K562 (cell line): ENCODE data around the gene GRWD1. TPM values are rescaled to one million over a fixed set of nuclear protein-coding genes. Genes with fewer than 3 reads are reported as not detected.

ENCODE experiments used
- ATAC-seq: fragments of 200-7000 bp; cut with Tn5 transposase; 3 replicates; pipeline ENCODE4 v1.9.1; 2020; ENCODE audit warnings: moderate library complexity
- BruUV-seq: library from RNA; stranded (reverse); fragments of 400-500 nt; replicated peaks from 2 replicates; lab custom pipeline; 2021; lab: Mats Ljungman, UMichigan
- CTCF ChIA-PET: fragments of 300-600 bp; formaldehyde crosslinking; extraction: SDS; loops from one replicate; lab custom pipeline; 2021; ENCODE audit warnings: low intra/inter-chr PET ratio; lab: Yijun Ruan, JAX
- POLR2A ChIA-PET: fragments of 300-600, 350-650 bp; sonication (Branson Sonifier 250); formaldehyde crosslinking; extraction: SDS; loops from one replicate; lab custom pipeline; 2021; ENCODE audit warnings: antibody characterized with exemption, inconsistent platforms; lab: Yijun Ruan, JAX
- DNase-seq, 4 experiments: peaks; one replicate each; pipeline versions ENCODE4 v3.0.0 to v3.0.0-alpha.2; 2011 to 2018; ENCODE audit warnings: low spot score in 3 of 4, mixed read lengths in 3 of 4; ENCODE audit errors: extremely low read depth in 1 of 4
- FAIRE-seq: peaks from 2 replicates; lab custom pipeline; 2011; peaks lifted over from hg19 to GRCh38; lab: Jason Lieb, UNC
- H2AFZ ChIP-seq: 2 replicates; pipeline ENCODE4 v1.6.0; 2011; ENCODE audit warnings: low read depth, low read length, control low read depth, inconsistent platforms
- H3K27ac ChIP-seq: fragments of 200-600 bp; 3 replicates; pipeline ENCODE4 v1.8.0; 2011; ENCODE audit warnings: low read depth, mild to moderate bottlenecking, control low read depth, inconsistent platforms, low read length, moderate library complexity, mixed read lengths; ENCODE audit errors: extremely low read depth
- H3K27me3 ChIP-seq, 2 experiments: fragments of 300-600 bp in 1 of 2; 2 replicates in 1 of 2; 3 replicates in 1 of 2; pipeline versions ENCODE4 v1.6.0 to v1.8.0; 2011; ENCODE audit warnings: inconsistent platforms in 2 of 2, low read length in 2 of 2, mild to moderate bottlenecking in 1 of 2, mixed read lengths in 1 of 2, moderate library complexity in 1 of 2; ENCODE audit not compliant: control insufficient read depth in 2 of 2, insufficient read depth in 2 of 2
- H3K36me3 ChIP-seq: fragments of 300-600 bp; 3 replicates; pipeline ENCODE4 v1.8.0; 2011; ENCODE audit warnings: mild to moderate bottlenecking, low read length, inconsistent platforms; ENCODE audit not compliant: control insufficient read depth, insufficient read depth
- H3K4me1 ChIP-seq, 2 experiments: fragments of 200-600 bp in 1 of 2; replicated peaks in 1 of 2; 2 replicates in 1 of 2; 3 replicates in 1 of 2; pipeline versions ENCODE4 v1.5.1 to v1.8.0; 2011; ENCODE audit warnings: inconsistent platforms in 2 of 2, low read length in 2 of 2, mild to moderate bottlenecking in 1 of 2, mixed read lengths in 1 of 2, moderate library complexity in 1 of 2; ENCODE audit not compliant: control insufficient read depth in 2 of 2, insufficient read depth in 2 of 2
- H3K4me2 ChIP-seq: 2 replicates; pipeline ENCODE4 v1.6.1; 2011; ENCODE audit warnings: low read length, control low read depth, inconsistent platforms, mixed read lengths; ENCODE audit not compliant: insufficient read depth
- H3K4me3 ChIP-seq: fragments of 200-600 bp; sonication (generic), shearing (Covaris generic); 2 replicates; pipeline ENCODE4 v1.5.1; 2016; ENCODE audit warnings: control low read depth, inconsistent platforms
- H3K79me2 ChIP-seq: fragments of 200-600 bp; 3 replicates; pipeline ENCODE4 v1.8.0; 2011; ENCODE audit warnings: low read length, inconsistent platforms; ENCODE audit not compliant: control insufficient read depth, insufficient read depth
- H3K9ac ChIP-seq, 2 experiments: 2 replicates each; pipeline versions ENCODE4 v1.6.0 to v1.6.1; 2011; ENCODE audit warnings: low read depth in 2 of 2, low read length in 2 of 2, control low read depth in 1 of 2, inconsistent platforms in 1 of 2, mild to moderate bottlenecking in 1 of 2, mixed read lengths in 1 of 2; ENCODE audit not compliant: insufficient read depth in 1 of 2
- H3K9me1 ChIP-seq: one replicate; pipeline ENCODE4 v1.6.0; 2011; ENCODE audit warnings: inconsistent platforms, mild to moderate bottlenecking, low read length, moderate library complexity; ENCODE audit not compliant: control insufficient read depth, insufficient read depth
- H3K9me3 ChIP-seq: replicated peaks from 2 replicates; pipeline ENCODE4 v1.5.1; 2011; ENCODE audit warnings: low read depth, low read length, inconsistent platforms; ENCODE audit not compliant: control insufficient read depth, insufficient read depth
- H4K20me1 ChIP-seq: replicated peaks from 2 replicates; pipeline ENCODE4 v1.6.1; 2011; ENCODE audit warnings: low read length, inconsistent platforms, mixed read lengths; ENCODE audit not compliant: control insufficient read depth, insufficient read depth
- FOXK2 ChIP-seq, 2 experiments: fragments of 450-650 bp; IDR thresholded peaks in 1 of 2; conservative IDR thresholded peaks in 1 of 2; 2 replicates each; pipeline ENCODE4 v1.6.1; 2016; ENCODE audit warnings: low read depth in 2 of 2, mild to moderate bottlenecking in 1 of 2
- OTX1 ChIP-seq: fragments of 450-650 bp; formaldehyde crosslinking; IDR thresholded peaks from 2 replicates; pipeline ENCODE4 v1.4.0; 2022; ENCODE audit warnings: mild to moderate bottlenecking
- PPARD ChIP-seq: fragments of 250-450 bp; sonication (Bioruptor Pico); IDR thresholded peaks from 2 replicates; pipeline ENCODE4 v1.8.0; 2022; ENCODE audit warnings: inconsistent platforms, mild to moderate bottlenecking, moderate library complexity
- RBFOX2 ChIP-seq: fragments of 200-400 bp; formaldehyde crosslinking; IDR thresholded peaks from 2 replicates; pipeline ENCODE4 v1.6.1; 2017; ENCODE audit warnings: low read depth, mild to moderate bottlenecking, low read length, moderate library complexity
- U2AF2 ChIP-seq: fragments of 200-400 bp; formaldehyde crosslinking; optimal IDR thresholded peaks from 2 replicates; pipeline ENCODE3; 2017; ENCODE audit warnings: low read depth, mild to moderate bottlenecking, low read length
- ZNF583 ChIP-seq: fragments of 250-450 bp; sonication (Bioruptor Pico); IDR thresholded peaks from 2 replicates; pipeline ENCODE4 v1.4.0; 2020
- WGBS: fragments of 100-300 bp; shearing (Covaris generic); methylation state at CpG from one replicate; pipeline ENCODE4 v1.1.6; 2016; ENCODE audit warnings: low coverage, mixed read lengths; ENCODE audit not compliant: insufficient coverage; ENCODE audit errors: missing lambda C conversion rate; 5-methylcytosine and 5-hydroxymethylcytosine counted together
- in situ Hi-C: fragments of 300-500 bp; cut with MboI; formaldehyde crosslinking; loops from 4 replicates; pipeline ENCODE4 v1.15.0; 2018; ENCODE audit warnings: inconsistent platforms, mixed read lengths
- intact Hi-C: fragments of 100-400 bp; cut with micrococcal nuclease; formaldehyde crosslinking; loops from 2 replicates; pipeline ENCODE4 v1.14.2; 2022
- polyA plus RNA-seq, 8 experiments: library from polyadenylated mRNA; depleted of rRNA in 4 of 8; stranded (reverse) in 5 of 8; unstranded in 3 of 8; fragments of >200 nt; fragmentation: Nextera tagmentation in 2 of 8; fragmentation: Illumina TruSeq in 1 of 8; extraction: Ambion mirVana in 2 of 8; extraction: Trizol in 1 of 8; gene quantifications; 2 replicates each; pipeline versions ENCODE4 v1.2.1 to v1.2.3, GENCODE V29; 2011 to 2014; ENCODE audit warnings: inconsistent platforms in 1 of 8, missing spikeins in 1 of 8
- total RNA-seq, 7 experiments: library from RNA; depleted of rRNA in 6 of 7; stranded (reverse); fragments of >200 nt in 6 of 7; fragmentation: Illumina TruSeq in 2 of 7; extraction: Trizol in 2 of 7; gene quantifications; 2 replicates each; pipeline versions ENCODE4 v1.2.1 to v1.2.3, GENCODE V29; 2011 to 2021; ENCODE audit warnings: low replicate concordance in 1 of 7
- TF ChIP-seq, protein P1 (sequence below), 2 experiments: fragments of 450-650 bp; IDR thresholded peaks; 2 replicates each; pipeline ENCODE4 v1.6.1; 2016; ENCODE audit warnings: mild to moderate bottlenecking in 2 of 2, borderline replicate concordance in 1 of 2, low read depth in 1 of 2, moderate library complexity in 1 of 2
- TF ChIP-seq, protein P2 (sequence below): fragments of 250-450 bp; sonication (Bioruptor Pico); IDR thresholded peaks from 2 replicates; pipeline ENCODE4 v1.4.0; 2020

Gene GRWD1
- total and polyA plus RNA-seq, 9 of the 15 experiments (the other 6 are each of a cell fraction or from before 2014, with no cell fraction given) = 1.5 to 87.2 (median 24.5) TPM

DNA sequence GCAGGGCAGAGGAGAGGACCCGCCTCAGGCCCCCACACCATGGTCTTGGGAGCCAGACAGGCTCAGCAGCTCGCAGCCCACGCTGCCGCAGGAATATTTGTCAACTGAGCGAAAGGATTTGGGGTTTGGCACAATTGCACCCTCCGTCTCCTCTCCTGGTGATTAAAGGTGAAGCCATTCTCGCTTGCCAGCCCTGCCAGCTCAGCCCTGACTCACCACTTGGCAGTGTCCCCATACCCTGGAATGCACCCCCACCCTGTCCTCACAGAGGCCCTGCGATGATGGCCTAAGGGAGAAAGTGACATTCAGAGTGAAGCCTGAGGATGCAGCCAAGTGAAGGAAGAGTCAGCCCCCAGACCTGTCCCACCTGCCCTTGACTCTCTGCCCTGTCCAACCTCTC lies 42.2 kb downstream of the GRWD1 start:
- FAIRE-seq = no peak
- CTCF ChIA-PET = no interaction called here
- intact Hi-C loops = no loop called here
- Histone ChIP-seq H3K9me1 (no peaks in the 10 kb centered on the region), H3K9ac (peak overlapping the region in 1 of 2 experiments; percentile 43; a peak in 2 of 4 replicates), H2AFZ (no peak overlapping the region), H3K27ac (no peak overlapping the region), H3K79me2 (no peaks in the 10 kb centered on the region), H3K9me3 (no peaks in the 10 kb centered on the region), H3K4me1 (peaks cover 26 to 40% of the 10 kb centered on the region in 2 experiments), H3K4me2 (no peak overlapping the region), H3K4me3 (no peak overlapping the region), H3K27me3 (no peaks in the 10 kb centered on the region), H4K20me1 (0 out of 2 replicates have a peak, but pooled peaks cover 4% of the 10 kb centered on the region), H3K36me3 (peaks cover 2% of the 10 kb centered on the region; the same call in 1 of the 3 replicates)
- 70% methylated on average over 8 of the region's 8 CpGs for WGBS
- BruUV-seq = no TSS peak
- ATAC-seq = no peak
- POLR2A ChIA-PET = interaction anchor here (0.5 to 1.2 kb wide), 6 partner anchors 9 to 30 kb away, joined by 3 to 9 read pairs (median 4); no protein-coding TSS in a partner anchor
- in situ Hi-C loops = no loop called here
- DNase-seq = no peak
- TF ChIP-seq U2AF2 = no peak
- TF ChIP-seq, protein P1, sequence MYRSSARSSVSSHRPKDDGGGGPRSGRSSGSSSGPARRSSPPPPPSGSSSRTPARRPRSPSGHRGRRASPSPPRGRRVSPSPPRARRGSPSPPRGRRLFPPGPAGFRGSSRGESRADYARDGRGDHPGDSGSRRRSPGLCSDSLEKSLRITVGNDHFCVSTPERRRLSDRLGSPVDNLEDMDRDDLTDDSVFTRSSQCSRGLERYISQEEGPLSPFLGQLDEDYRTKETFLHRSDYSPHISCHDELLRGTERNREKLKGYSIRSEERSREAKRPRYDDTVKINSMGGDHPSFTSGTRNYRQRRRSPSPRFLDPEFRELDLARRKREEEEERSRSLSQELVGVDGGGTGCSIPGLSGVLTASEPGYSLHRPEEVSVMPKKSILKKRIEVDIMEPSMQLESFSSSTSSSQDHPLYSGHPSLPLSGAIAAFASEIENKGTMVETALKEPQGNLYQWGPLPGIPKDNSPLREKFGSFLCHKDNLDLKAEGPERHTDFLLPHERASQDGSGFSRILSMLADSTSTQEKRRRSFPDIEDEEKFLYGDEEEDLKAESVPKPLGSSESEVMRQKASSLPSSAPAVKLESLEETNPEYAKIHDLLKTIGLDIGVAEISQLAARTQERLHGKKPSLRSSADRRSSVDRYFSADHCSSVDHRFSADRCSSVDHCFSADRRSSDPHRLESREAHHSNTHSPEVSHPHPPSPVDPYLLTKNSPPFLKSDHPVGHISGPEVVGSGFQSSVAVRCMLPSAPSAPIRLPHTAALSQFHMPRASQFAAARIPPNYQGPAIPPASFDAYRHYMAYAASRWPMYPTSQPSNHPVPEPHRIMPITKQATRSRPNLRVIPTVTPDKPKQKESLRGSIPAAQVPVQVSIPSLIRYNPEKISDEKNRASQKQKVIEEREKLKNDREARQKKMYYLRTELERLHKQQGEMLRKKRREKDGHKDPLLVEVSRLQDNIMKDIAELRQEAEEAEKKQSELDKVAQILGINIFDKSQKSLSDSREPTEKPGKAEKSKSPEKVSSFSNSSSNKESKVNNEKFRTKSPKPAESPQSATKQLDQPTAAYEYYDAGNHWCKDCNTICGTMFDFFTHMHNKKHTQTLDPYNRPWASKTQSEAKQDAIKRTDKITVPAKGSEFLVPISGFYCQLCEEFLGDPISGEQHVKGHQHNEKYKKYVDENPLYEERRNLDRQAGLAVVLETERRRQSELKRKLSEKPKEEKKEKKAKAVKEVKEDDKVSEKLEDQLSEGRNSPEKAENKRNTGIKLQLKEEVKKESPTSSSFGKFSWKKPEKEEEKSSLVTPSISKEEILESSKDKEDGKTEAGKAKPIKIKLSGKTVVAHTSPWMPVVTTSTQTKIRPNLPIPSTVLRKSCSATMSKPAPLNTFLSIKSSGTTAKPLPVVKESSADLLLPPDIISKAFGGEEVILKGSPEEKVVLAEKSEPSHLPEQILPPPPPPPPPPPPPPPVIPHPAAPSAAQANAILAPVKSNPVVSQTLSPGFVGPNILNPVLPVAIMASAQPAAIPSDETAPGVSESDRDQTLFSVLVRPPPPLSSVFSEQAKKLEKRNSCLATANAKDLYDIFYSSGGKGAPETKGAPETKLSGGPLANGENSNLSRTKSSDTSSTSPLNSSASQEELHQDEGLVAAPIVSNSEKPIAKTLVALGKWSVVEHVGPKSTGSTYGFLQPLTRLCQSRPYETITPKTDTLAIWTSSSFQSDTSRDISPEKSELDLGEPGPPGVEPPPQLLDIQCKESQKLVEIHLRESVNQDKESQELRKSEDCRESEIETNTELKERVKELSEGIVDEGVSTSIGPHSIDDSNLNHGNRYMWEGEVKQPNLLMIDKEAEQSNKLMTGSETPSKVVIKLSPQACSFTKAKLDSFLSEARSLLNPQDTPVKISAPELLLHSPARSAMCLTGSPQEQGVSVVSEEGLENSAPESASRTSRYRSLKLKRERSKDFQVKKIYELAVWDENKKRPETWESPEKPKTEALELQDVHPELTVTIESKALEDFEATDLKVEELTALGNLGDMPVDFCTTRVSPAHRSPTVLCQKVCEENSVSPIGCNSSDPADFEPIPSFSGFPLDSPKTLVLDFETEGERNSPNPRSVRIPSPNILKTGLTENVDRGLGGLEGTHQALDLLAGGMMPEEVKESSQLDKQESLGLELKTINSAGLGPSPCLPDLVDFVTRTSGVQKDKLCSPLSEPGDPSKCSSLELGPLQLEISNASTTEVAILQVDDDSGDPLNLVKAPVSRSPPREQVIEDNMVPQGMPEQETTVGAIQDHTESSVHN (IDR thresholded peaks at IDR 0.05; ENCODE audit: borderline replicate concordance in 1 of 2, low read depth in 1 of 2) = no peak
- no peak for TF ChIP-seq OTX1
- TF ChIP-seq, protein P2, sequence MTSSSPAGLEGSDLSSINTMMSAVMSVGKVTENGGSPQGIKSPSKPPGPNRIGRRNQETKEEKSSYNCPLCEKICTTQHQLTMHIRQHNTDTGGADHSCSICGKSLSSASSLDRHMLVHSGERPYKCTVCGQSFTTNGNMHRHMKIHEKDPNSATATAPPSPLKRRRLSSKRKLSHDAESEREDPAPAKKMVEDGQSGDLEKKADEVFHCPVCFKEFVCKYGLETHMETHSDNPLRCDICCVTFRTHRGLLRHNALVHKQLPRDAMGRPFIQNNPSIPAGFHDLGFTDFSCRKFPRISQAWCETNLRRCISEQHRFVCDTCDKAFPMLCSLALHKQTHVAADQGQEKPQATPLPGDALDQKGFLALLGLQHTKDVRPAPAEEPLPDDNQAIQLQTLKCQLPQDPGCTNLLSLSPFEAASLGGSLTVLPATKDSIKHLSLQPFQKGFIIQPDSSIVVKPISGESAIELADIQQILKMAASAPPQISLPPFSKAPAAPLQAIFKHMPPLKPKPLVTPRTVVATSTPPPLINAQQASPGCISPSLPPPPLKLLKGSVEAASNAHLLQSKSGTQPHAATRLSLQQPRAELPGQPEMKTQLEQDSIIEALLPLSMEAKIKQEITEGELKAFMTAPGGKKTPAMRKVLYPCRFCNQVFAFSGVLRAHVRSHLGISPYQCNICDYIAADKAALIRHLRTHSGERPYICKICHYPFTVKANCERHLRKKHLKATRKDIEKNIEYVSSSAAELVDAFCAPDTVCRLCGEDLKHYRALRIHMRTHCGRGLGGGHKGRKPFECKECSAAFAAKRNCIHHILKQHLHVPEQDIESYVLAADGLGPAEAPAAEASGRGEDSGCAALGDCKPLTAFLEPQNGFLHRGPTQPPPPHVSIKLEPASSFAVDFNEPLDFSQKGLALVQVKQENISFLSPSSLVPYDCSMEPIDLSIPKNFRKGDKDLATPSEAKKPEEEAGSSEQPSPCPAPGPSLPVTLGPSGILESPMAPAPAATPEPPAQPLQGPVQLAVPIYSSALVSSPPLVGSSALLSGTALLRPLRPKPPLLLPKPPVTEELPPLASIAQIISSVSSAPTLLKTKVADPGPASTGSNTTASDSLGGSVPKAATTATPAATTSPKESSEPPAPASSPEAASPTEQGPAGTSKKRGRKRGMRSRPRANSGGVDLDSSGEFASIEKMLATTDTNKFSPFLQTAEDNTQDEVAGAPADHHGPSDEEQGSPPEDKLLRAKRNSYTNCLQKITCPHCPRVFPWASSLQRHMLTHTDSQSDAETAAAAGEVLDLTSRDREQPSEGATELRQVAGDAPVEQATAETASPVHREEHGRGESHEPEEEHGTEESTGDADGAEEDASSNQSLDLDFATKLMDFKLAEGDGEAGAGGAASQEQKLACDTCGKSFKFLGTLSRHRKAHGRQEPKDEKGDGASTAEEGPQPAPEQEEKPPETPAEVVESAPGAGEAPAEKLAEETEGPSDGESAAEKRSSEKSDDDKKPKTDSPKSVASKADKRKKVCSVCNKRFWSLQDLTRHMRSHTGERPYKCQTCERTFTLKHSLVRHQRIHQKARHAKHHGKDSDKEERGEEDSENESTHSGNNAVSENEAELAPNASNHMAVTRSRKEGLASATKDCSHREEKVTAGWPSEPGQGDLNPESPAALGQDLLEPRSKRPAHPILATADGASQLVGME (CRISPR knock-in tag) = no peak
- TF ChIP-seq FOXK2 (conservative IDR thresholded peaks at IDR 0.05 in 1 of 2, IDR thresholded peaks at IDR 0.05 in 1 of 2; ENCODE audit: low read depth in 2 of 2) = no peak
- TF ChIP-seq RBFOX2 = no peak
- no peak for TF ChIP-seq ZNF583 (CRISPR knock-in tag)
- no peak for TF ChIP-seq PPARD
